ENCODE results near the gene NAALADL2. TPM values are rescaled to one million over a fixed set of nuclear protein-coding genes. Genes with fewer than 3 reads are reported as not detected.

The NAALADL2 gene
- total and polyA plus RNA-seq, 2 donors (not counting 1 experiment from before 2014, with no cell fraction given), result 8.8 to 11.6 TPM

DNA sequence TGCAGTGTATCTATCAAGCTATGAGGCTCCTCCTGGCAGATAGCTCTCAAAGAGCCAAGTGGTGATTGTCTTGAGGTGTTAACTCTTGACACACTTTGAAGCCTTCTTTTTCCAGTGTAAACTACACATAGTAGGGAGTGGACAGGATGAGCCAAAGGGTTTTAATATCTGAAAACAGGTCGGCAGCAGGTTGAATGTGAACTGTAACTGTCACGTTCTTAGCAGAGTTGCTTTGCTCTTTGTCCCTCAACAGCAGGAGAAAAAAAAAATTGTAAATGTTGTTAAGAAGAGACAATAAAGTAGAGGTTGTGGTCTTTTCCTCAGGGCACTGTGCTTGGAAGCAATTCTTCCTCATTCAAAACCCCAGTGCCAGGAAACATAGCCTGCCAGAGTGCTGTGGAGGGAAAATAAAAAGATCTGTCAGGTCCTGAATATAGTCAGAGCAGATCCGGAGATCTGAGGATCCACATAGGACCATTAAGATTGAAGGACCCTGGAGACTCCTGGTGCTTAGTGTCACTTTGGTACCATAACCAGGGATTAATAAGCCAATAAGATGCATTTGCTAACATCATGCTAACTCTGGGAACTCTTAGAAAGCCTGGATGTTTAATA, 229.7 kb downstream of the NAALADL2 start:
- TF ChIP-seq EZH2 (IDR thresholded peaks at IDR 0.05; ENCODE audit: low read length, missing control alignments), result no peak
- TF ChIP-seq, protein P1, sequence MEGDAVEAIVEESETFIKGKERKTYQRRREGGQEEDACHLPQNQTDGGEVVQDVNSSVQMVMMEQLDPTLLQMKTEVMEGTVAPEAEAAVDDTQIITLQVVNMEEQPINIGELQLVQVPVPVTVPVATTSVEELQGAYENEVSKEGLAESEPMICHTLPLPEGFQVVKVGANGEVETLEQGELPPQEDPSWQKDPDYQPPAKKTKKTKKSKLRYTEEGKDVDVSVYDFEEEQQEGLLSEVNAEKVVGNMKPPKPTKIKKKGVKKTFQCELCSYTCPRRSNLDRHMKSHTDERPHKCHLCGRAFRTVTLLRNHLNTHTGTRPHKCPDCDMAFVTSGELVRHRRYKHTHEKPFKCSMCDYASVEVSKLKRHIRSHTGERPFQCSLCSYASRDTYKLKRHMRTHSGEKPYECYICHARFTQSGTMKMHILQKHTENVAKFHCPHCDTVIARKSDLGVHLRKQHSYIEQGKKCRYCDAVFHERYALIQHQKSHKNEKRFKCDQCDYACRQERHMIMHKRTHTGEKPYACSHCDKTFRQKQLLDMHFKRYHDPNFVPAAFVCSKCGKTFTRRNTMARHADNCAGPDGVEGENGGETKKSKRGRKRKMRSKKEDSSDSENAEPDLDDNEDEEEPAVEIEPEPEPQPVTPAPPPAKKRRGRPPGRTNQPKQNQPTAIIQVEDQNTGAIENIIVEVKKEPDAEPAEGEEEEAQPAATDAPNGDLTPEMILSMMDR (conservative IDR thresholded peaks at IDR 0.05 in 1 of 2, IDR thresholded peaks at IDR 0.05 in 1 of 2; ENCODE audit: low read depth in 1 of 2, low read length in 2 of 2), result no peak
- Histone ChIP-seq H3K36me3 (ENCODE audit: control insufficient read depth, insufficient read depth, low read length) (no peaks in the 10 kb centered on the region), H3K27me3 (ENCODE audit: control insufficient read depth, insufficient read depth, low read length) (no peaks in the 10 kb centered on the region), H2AFZ (ENCODE audit: low read length) (no peak overlapping the region), H3K4me1 (ENCODE audit: control insufficient read depth, extremely low read depth, insufficient read depth, low read length) (no peaks in the 10 kb centered on the region), H3K4me3 (replicated peaks in 1 of 4; ENCODE audit: control extremely low read depth in 1 of 4, insufficient read depth in 1 of 4, low read depth in 3 of 4, low read length in 4 of 4) (no peak overlapping the region), H4K20me1 (ENCODE audit: control insufficient read depth, extremely low read depth, insufficient read depth, low read length) (no peaks in the 10 kb centered on the region), H3K79me2 (ENCODE audit: control insufficient read depth, insufficient read depth, low read length) (no peaks in the 10 kb centered on the region), H3K4me2 (ENCODE audit: extremely low read depth, insufficient read depth, low read length) (no peak overlapping the region), H3K9ac (ENCODE audit: insufficient read depth, low read length) (no peak overlapping the region), H3K27ac (ENCODE audit: insufficient read depth, low read length) (no peak overlapping the region), H3K9me3 (ENCODE audit: control insufficient read depth, insufficient read depth, low read depth, low read length) (no peaks in the 10 kb centered on the region)
- no peak for DNase-seq (ENCODE audit: low read depth in 2 of 2)

DNA sequence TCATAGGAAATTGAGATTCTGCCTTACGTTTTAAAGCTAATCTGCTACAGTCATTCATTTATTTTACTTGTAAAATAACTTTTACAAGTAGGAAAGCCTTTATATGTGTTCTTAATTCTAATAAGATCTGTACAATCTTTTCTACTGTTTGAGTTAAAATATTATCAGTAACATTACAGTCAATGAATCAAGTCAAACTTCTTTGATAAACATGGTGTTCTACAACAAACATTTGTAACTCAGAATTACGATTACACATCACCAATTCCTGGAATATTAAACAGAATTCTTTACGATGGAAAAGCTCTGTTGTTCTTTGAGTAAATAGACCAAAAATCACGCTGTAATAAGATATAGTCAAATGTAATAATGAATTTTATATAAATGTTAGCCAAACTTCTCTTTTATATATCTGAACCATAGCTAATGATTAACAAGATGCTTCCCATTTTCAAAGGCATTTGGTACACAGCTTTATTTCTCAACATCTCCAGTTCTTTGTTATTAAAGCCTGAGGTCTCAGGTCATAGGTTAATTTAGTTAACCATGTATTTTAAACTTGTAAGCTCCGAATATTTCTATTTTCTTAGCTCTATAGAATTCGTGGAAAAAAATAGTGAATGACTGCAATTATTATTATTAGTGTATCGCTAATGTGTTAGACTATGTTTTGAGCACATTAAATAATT, 232.4 kb downstream of the NAALADL2 start:
- Histone ChIP-seq H2AFZ (ENCODE audit: low read length) (no peak overlapping the region), H3K4me2 (ENCODE audit: extremely low read depth, insufficient read depth, low read length) (no peak overlapping the region), H3K36me3 (ENCODE audit: control insufficient read depth, insufficient read depth, low read length) (no peaks in the 10 kb centered on the region), H4K20me1 (ENCODE audit: control insufficient read depth, extremely low read depth, insufficient read depth, low read length) (no peaks in the 10 kb centered on the region), H3K4me1 (ENCODE audit: control insufficient read depth, extremely low read depth, insufficient read depth, low read length) (no peaks in the 10 kb centered on the region), H3K9ac (ENCODE audit: insufficient read depth, low read length) (no peak overlapping the region), H3K27me3 (ENCODE audit: control insufficient read depth, insufficient read depth, low read length) (no peaks in the 10 kb centered on the region), H3K27ac (ENCODE audit: insufficient read depth, low read length) (no peak overlapping the region), H3K79me2 (ENCODE audit: control insufficient read depth, insufficient read depth, low read length) (no peaks in the 10 kb centered on the region), H3K9me3 (ENCODE audit: control insufficient read depth, insufficient read depth, low read depth, low read length) (no peaks in the 10 kb centered on the region), H3K4me3 (replicated peaks in 1 of 4; ENCODE audit: control extremely low read depth in 1 of 4, insufficient read depth in 1 of 4, low read depth in 3 of 4, low read length in 4 of 4) (no peak overlapping the region)
- TF ChIP-seq, protein P1 (conservative IDR thresholded peaks at IDR 0.05 in 1 of 2, IDR thresholded peaks at IDR 0.05 in 1 of 2; ENCODE audit: low read depth in 1 of 2, low read length in 2 of 2), result no peak
- TF ChIP-seq EZH2 (IDR thresholded peaks at IDR 0.05; ENCODE audit: low read length, missing control alignments), result no peak
- peak in 1 of 2 donors; percentile 18 for DNase-seq (ENCODE audit: low read depth in 2 of 2)

DNA sequence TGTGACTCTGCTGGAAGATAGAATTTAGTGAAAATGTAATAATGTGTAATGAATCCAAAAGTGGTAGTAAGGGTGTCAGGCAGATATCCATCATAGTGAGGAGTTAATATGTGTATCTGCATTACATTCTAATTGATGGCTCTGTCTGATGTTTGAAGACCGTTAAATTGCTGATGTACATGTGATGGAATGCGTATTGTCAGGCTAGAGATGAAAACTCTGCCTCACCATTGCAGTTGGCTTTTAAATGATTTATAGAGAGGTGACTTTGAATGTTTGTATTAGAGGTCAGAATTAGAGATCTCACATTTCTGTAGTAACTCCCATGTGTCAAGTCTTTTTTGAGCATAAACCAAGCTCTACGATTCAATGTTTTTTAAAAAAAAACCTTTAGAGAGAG, 234.6 kb downstream of the NAALADL2 start:
- H3K4me3 ChIP-seq (replicated peaks in 1 of 4; ENCODE audit: control extremely low read depth in 1 of 4, insufficient read depth in 1 of 4, low read depth in 3 of 4, low read length in 4 of 4), result no peak overlapping the region
- TF ChIP-seq, protein P1 (conservative IDR thresholded peaks at IDR 0.05 in 1 of 2, IDR thresholded peaks at IDR 0.05 in 1 of 2; ENCODE audit: low read depth in 1 of 2, low read length in 2 of 2), result no peak
- TF ChIP-seq EZH2 (IDR thresholded peaks at IDR 0.05; ENCODE audit: low read length, missing control alignments), result no peak
- peak in 1 of 2 donors; percentile 52 for DNase-seq (ENCODE audit: low read depth in 2 of 2)
- H3K4me1 ChIP-seq (ENCODE audit: control insufficient read depth, extremely low read depth, insufficient read depth, low read length), result no peaks in the 10 kb centered on the region
- H3K79me2 ChIP-seq (ENCODE audit: control insufficient read depth, insufficient read depth, low read length), result no peaks in the 10 kb centered on the region
- H3K27me3 ChIP-seq (ENCODE audit: control insufficient read depth, insufficient read depth, low read length), result no peaks in the 10 kb centered on the region
- H4K20me1 ChIP-seq (ENCODE audit: control insufficient read depth, extremely low read depth, insufficient read depth, low read length), result no peaks in the 10 kb centered on the region
- H3K9ac ChIP-seq (ENCODE audit: insufficient read depth, low read length), result no peak overlapping the region
- H3K4me2 ChIP-seq (ENCODE audit: extremely low read depth, insufficient read depth, low read length), result no peak overlapping the region
- H3K36me3 ChIP-seq (ENCODE audit: control insufficient read depth, insufficient read depth, low read length), result no peaks in the 10 kb centered on the region
- H2AFZ ChIP-seq (ENCODE audit: low read length), result no peak overlapping the region
- no peaks in the 10 kb centered on the region for H3K9me3 ChIP-seq (ENCODE audit: control insufficient read depth, insufficient read depth, low read depth, low read length)
- H3K27ac ChIP-seq (ENCODE audit: insufficient read depth, low read length), result no peak overlapping the region
